ENCODE measurements around the gene ZNF70.
"Not testable (repeated sequence)": the region's sequence is repeated elsewhere in the genome, so short reads cannot be mapped to it uniquely, and the experiment has no call there.

DNA sequence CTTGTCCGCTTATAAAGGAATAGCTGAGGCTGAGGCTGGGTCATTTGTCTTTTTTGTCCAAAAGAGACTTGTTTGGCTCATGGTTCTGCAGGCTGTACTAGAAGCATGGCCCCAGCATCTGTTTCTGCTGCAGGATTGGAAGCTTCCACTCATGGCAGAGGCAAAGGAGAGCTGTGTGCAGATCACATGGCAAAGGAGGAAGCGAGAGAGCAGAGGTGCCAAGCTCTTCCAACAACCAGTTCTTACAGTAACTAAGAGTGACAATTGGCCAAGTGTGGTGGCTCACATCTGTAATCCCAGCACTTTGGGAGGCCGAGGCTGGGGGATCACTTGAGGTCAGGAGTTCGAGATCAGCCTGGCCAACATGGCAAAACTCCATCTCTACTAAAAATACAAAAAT lies 22.8 kb downstream of the ZNF70 start:
- TF ChIP-seq POLR2A (IDR thresholded peaks at IDR 0.05; ENCODE audit: low read length); GATA1 (IDR thresholded peaks at IDR 0.05; ENCODE audit: low read depth, low read length): not testable (repeated sequence)

All from erythroblast (primary cell).